CD4-positive, alpha-beta T cell (primary cell): ENCODE measurements around the gene SHISA9. TPM values are rescaled to one million over a fixed set of nuclear protein-coding genes. Genes with fewer than 3 reads are reported as not detected.

Source experiments
- ATAC-seq: fragments of 200-7000 bp; cut with Tn5 transposase; one replicate; pipeline ENCODE4 v1.10.0; 2022; ENCODE audit warnings: mild to moderate bottlenecking; ENCODE audit not compliant: poor library complexity
- CTCF ChIA-PET: fragments of 350-600 bp; sonication (Branson Sonifier 250); formaldehyde crosslinking; loops from one replicate; lab custom pipeline; 2021; ENCODE audit warnings: antibody characterized with exemption, inconsistent platforms; lab: Charles Lee
- POLR2A ChIA-PET: fragments of 350-600 bp; sonication (Branson Sonifier 250); formaldehyde crosslinking; loops from one replicate; lab custom pipeline; 2021; ENCODE audit warnings: antibody characterized with exemption, inconsistent platforms; lab: Charles Lee
- DNase-seq, 14 experiments: peaks; one replicate each; pipeline ENCODE4 v3.0.0-alpha.2; 2013 to 2020; ENCODE audit warnings: mixed read lengths in 2 of 14
- H3K27ac ChIP-seq, 2 donors: one replicate each; pipeline versions ENCODE4 v1.5.1 to v1.7.0; 2013; ENCODE audit warnings: low read length in 2 of 2, low read depth in 1 of 2, mild to moderate bottlenecking in 1 of 2
- H3K27me3 ChIP-seq, 2 experiments: 1 replicate in 1 of 2; 2 replicates in 1 of 2; pipeline versions ENCODE4 v1.6.1 to v1.7.0; 2013; ENCODE audit warnings: low read length in 2 of 2, control low read depth in 1 of 2, mild to moderate bottlenecking in 1 of 2, moderate library complexity in 1 of 2; ENCODE audit not compliant: insufficient read depth in 2 of 2, control insufficient read depth in 1 of 2
- H3K36me3 ChIP-seq: one replicate; pipeline ENCODE4 v1.6.1; 2013; ENCODE audit warnings: low read length, control low read depth; ENCODE audit not compliant: insufficient read depth
- H3K4me1 ChIP-seq: one replicate; pipeline ENCODE4 v1.6.1; 2013; ENCODE audit warnings: low read length, control low read depth; ENCODE audit not compliant: insufficient read depth
- H3K4me3 ChIP-seq: one replicate; pipeline ENCODE4 v1.5.1; 2013; ENCODE audit warnings: mild to moderate bottlenecking, low read length, moderate library complexity
- H3K9me3 ChIP-seq, 2 experiments: 1 replicate in 1 of 2; 2 replicates in 1 of 2; pipeline versions ENCODE4 v1.6.1 to v1.7.0; 2013; ENCODE audit warnings: low read length in 2 of 2, mild to moderate bottlenecking in 2 of 2, control low read depth in 1 of 2, moderate library complexity in 1 of 2; ENCODE audit not compliant: control insufficient read depth in 1 of 2, insufficient read depth in 1 of 2
- H3K27ac Mint-ChIP-seq: one replicate; pipeline ENCODE4 v1.8.0; 2020; ENCODE audit warnings: mixed read lengths
- H3K27me3 Mint-ChIP-seq: one replicate; pipeline ENCODE4 v1.8.0; 2021; ENCODE audit warnings: mixed read lengths
- H3K36me3 Mint-ChIP-seq: one replicate; pipeline ENCODE4 v1.8.0; 2021; ENCODE audit warnings: low read depth, mixed read lengths
- H3K4me1 Mint-ChIP-seq: one replicate; pipeline ENCODE4 v1.8.0; 2021; ENCODE audit warnings: low read depth, mixed read lengths
- H3K4me3 Mint-ChIP-seq: one replicate; pipeline ENCODE4 v1.8.0; 2020; ENCODE audit warnings: mild to moderate bottlenecking, mixed read lengths
- H3K9me3 Mint-ChIP-seq: one replicate; pipeline ENCODE4 v1.8.0; 2020; ENCODE audit warnings: mixed read lengths
- intact Hi-C, 2 experiments: fragments of 100-400 bp; cut with DNase I in 1 of 2; cut with micrococcal nuclease in 1 of 2; formaldehyde crosslinking; loops; one replicate each; pipeline versions ENCODE4 v1.15.1 to v1.9.0; 2023 to 2025; cut with DNase I, micrococcal nuclease
- total RNA-seq, 174 experiments: library from RNA in 2 of 174; stranded (reverse) in 2 of 174; gene quantifications; one replicate each; pipeline ENCODE4 v1.2.3 and lab custom pipeline; 2021 to 2026
- TF ChIP-seq, protein P1 (sequence below): fragments of 200-600 bp; IDR thresholded peaks from one replicate; pipeline ENCODE4 v1.8.0; 2022; ENCODE audit warnings: antibody characterized with exemption, mild to moderate bottlenecking

SHISA9 gene
- total RNA-seq, 2 experiments from 2014 or later = not detected

DNA sequence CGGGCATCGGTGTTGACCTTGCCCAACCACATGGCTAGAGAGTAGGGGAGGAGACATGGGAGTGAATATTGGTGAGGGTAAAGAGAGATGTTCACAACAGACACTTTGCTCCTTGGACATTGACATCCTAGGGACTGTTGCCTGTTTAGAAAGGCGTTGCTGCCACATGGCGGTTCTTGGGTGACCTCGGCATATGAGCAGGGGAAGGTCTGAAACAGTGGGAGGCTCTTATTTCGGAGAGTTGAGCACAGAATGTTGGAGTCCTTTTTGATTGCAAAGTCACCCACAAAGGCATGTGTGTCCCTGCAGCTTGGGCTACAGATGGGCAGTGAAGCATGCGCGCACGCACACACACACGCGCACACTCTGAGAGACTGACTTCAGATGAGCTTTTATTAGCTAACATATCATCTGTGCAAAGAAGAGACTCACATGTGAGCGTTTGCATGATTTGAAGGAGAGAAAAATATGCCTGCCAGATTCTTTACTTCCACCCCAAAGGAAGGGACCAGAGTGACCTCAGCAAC is 104.4 kb downstream of the SHISA9 start:
- H3K27me3 Mint-ChIP-seq = peaks cover 5% of the 10 kb centered on the region
- no peak overlapping the region for H3K4me3 ChIP-seq
- H3K4me3 Mint-ChIP-seq = no peak overlapping the region
- peaks cover 4% of the 10 kb centered on the region for H3K9me3 Mint-ChIP-seq
- POLR2A ChIA-PET = no interaction called here
- no peak for DNase-seq
- intact Hi-C loops = no loop called here
- no peak for ATAC-seq
- TF ChIP-seq, protein P1, sequence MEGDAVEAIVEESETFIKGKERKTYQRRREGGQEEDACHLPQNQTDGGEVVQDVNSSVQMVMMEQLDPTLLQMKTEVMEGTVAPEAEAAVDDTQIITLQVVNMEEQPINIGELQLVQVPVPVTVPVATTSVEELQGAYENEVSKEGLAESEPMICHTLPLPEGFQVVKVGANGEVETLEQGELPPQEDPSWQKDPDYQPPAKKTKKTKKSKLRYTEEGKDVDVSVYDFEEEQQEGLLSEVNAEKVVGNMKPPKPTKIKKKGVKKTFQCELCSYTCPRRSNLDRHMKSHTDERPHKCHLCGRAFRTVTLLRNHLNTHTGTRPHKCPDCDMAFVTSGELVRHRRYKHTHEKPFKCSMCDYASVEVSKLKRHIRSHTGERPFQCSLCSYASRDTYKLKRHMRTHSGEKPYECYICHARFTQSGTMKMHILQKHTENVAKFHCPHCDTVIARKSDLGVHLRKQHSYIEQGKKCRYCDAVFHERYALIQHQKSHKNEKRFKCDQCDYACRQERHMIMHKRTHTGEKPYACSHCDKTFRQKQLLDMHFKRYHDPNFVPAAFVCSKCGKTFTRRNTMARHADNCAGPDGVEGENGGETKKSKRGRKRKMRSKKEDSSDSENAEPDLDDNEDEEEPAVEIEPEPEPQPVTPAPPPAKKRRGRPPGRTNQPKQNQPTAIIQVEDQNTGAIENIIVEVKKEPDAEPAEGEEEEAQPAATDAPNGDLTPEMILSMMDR = no peak
- H3K36me3 ChIP-seq = no peaks in the 10 kb centered on the region
- no peak overlapping the region for H3K27ac Mint-ChIP-seq
- no peaks in the 10 kb centered on the region for H3K4me1 Mint-ChIP-seq
- H3K4me1 ChIP-seq = no peaks in the 10 kb centered on the region
- H3K27me3 ChIP-seq = peaks cover 0 to 3% of the 10 kb centered on the region in 2 experiments
- H3K9me3 ChIP-seq = peaks cover 0 to 11% of the 10 kb centered on the region in 2 experiments
- CTCF ChIA-PET = no interaction called here
- no peaks in the 10 kb centered on the region for H3K36me3 Mint-ChIP-seq
- no peak overlapping the region for H3K27ac ChIP-seq

DNA sequence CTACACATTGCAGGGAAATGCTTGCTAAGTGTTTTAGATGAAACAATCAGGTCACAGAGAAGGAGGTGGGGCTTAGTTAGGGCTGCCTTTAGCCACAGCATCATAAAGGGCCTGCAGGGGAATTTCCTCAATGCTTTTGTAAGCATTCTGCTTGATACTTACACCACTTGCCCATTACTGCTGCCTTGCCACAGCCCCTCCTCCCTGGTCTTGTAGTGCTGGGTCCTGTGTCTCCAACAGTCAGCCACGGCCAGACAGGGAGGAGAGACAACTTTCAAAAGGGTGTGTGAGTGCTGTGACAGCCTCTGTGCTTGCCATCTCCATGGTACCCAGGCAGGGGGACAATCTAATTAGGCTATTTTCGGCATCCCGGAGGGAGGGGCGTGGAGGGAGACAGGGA is 111.2 kb downstream of the SHISA9 start:
- no peaks in the 10 kb centered on the region for H3K4me1 ChIP-seq
- no peaks in the 10 kb centered on the region for H3K36me3 ChIP-seq
- no peaks in the 10 kb centered on the region for H3K9me3 Mint-ChIP-seq
- no peak overlapping the region for H3K27ac ChIP-seq
- no peak for ATAC-seq
- ChIA-PET CTCF (no interaction called here), POLR2A (no interaction called here)
- TF ChIP-seq, protein P1 = no peak
- no peak for DNase-seq
- no peaks in the 10 kb centered on the region for H3K27me3 ChIP-seq
- H3K27me3 Mint-ChIP-seq = no peaks in the 10 kb centered on the region
- intact Hi-C loops = no loop called here
- H3K27ac Mint-ChIP-seq = no peak overlapping the region
- peaks cover 0 to 8% of the 10 kb centered on the region in 2 experiments for H3K9me3 ChIP-seq
- no peaks in the 10 kb centered on the region for H3K36me3 Mint-ChIP-seq
- no peak overlapping the region for H3K4me3 ChIP-seq
- no peaks in the 10 kb centered on the region for H3K4me1 Mint-ChIP-seq
- H3K4me3 Mint-ChIP-seq = no peak overlapping the region

DNA sequence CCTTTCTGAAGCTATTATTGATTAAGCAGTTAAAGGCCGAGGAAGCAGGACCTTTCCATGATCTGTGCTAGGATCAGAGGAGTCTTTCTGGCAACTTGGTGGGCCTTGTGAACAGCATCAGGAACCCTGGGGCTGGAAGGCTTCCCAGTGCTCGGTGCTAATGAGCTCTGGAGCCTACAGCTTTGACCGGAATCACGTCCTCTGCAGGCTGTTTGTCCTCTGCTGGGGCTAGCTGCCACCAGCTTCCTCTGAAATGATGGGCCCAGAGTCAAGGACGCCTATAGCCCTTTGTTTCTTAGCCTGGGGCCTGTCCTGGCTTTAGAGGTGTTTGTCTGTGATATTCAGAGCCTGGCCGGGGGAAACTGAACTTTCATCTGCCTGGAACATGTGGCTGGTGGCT is 111.6 kb downstream of the SHISA9 start:
- H3K27me3 Mint-ChIP-seq = no peaks in the 10 kb centered on the region
- no peaks in the 10 kb centered on the region for H3K4me1 ChIP-seq
- H3K4me3 ChIP-seq = no peak overlapping the region
- no peaks in the 10 kb centered on the region for H3K9me3 Mint-ChIP-seq
- CTCF ChIA-PET = no interaction called here
- intact Hi-C loops = no loop called here
- no peak overlapping the region for H3K27ac ChIP-seq
- H3K36me3 Mint-ChIP-seq = no peaks in the 10 kb centered on the region
- no peak overlapping the region for H3K27ac Mint-ChIP-seq
- no peaks in the 10 kb centered on the region for H3K36me3 ChIP-seq
- TF ChIP-seq, protein P1 = no peak
- POLR2A ChIA-PET = no interaction called here
- H3K27me3 ChIP-seq = no peaks in the 10 kb centered on the region
- no peak for DNase-seq
- peaks cover 0 to 11% of the 10 kb centered on the region in 2 experiments for H3K9me3 ChIP-seq
- no peak for ATAC-seq
- H3K4me3 Mint-ChIP-seq = no peak overlapping the region
- no peaks in the 10 kb centered on the region for H3K4me1 Mint-ChIP-seq
